CD8-positive, alpha-beta memory T cell (primary cell): Measurements from ENCODE around the gene CYP3A4. TPM values are rescaled to one million over a fixed set of nuclear protein-coding genes. Genes with fewer than 3 reads are reported as not detected.
"Not testable (repeated sequence)": the region's sequence is repeated elsewhere in the genome, so short reads cannot be mapped to it uniquely, and the experiment has no call there.

Source experiments
- CTCF ChIA-PET: fragments of 350-600 bp; sonication (Branson Sonifier 250); formaldehyde crosslinking; loops from one replicate; lab custom pipeline; 2021; ENCODE audit warnings: antibody characterized with exemption; lab: Charles Lee
- POLR2A ChIA-PET: fragments of 350-600 bp; sonication (Branson Sonifier 250); formaldehyde crosslinking; loops from one replicate; lab custom pipeline; 2021; ENCODE audit warnings: antibody characterized with exemption; lab: Charles Lee
- DNase-seq, 5 donors: peaks; one replicate each; pipeline versions ENCODE4 v3.0.0 to v3.0.0-alpha.2; 2020 to 2022; ENCODE audit warnings: mixed read lengths in 1 of 5
- H3K27ac ChIP-seq: one replicate; pipeline ENCODE4 v1.7.0; 2013; ENCODE audit warnings: low read depth, mild to moderate bottlenecking, low read length, moderate library complexity
- H3K27me3 ChIP-seq: 2 replicates; pipeline ENCODE4 v1.7.0; 2013; ENCODE audit warnings: low read length, mild to moderate bottlenecking; ENCODE audit not compliant: insufficient read depth, poor library complexity, severe bottlenecking
- H3K36me3 ChIP-seq: 2 replicates; pipeline ENCODE4 v1.7.0; 2013; ENCODE audit warnings: mild to moderate bottlenecking, low read length, moderate library complexity; ENCODE audit not compliant: insufficient read depth
- H3K4me1 ChIP-seq: 2 replicates; pipeline ENCODE4 v1.7.0; 2013; ENCODE audit warnings: mild to moderate bottlenecking, low read length, moderate library complexity; ENCODE audit not compliant: insufficient read depth
- H3K4me3 ChIP-seq: 2 replicates; pipeline ENCODE4 v1.7.0; 2013; ENCODE audit warnings: mild to moderate bottlenecking, low read length
- H3K9me3 ChIP-seq: 2 replicates; pipeline ENCODE4 v1.7.0; 2013; ENCODE audit warnings: mild to moderate bottlenecking, low read length
- H3K27ac Mint-ChIP-seq, 8 donors: one replicate each; pipeline ENCODE4 v1.8.0; 2020 to 2021; ENCODE audit warnings: mixed read lengths in 8 of 8, mild to moderate bottlenecking in 6 of 8, inconsistent platforms in 3 of 8, moderate library complexity in 3 of 8
- H3K27me3 Mint-ChIP-seq, 2 donors: one replicate each; pipeline ENCODE4 v1.8.0; 2020 to 2021; ENCODE audit warnings: mixed read lengths in 2 of 2, mild to moderate bottlenecking in 1 of 2, moderate library complexity in 1 of 2
- H3K36me3 Mint-ChIP-seq, 3 donors: one replicate each; pipeline ENCODE4 v1.8.0; 2020 to 2021; ENCODE audit warnings: mixed read lengths in 3 of 3, inconsistent platforms in 1 of 3, mild to moderate bottlenecking in 1 of 3
- H3K4me1 Mint-ChIP-seq, 3 donors: one replicate each; pipeline ENCODE4 v1.8.0; 2020 to 2021; ENCODE audit warnings: mixed read lengths in 3 of 3, inconsistent platforms in 1 of 3, mild to moderate bottlenecking in 1 of 3
- H3K4me3 Mint-ChIP-seq, 7 donors: one replicate each; pipeline ENCODE4 v1.8.0; 2020 to 2021; ENCODE audit warnings: mixed read lengths in 7 of 7, mild to moderate bottlenecking in 6 of 7, moderate library complexity in 4 of 7, inconsistent platforms in 2 of 7
- H3K9me3 Mint-ChIP-seq, 5 donors: one replicate each; pipeline ENCODE4 v1.8.0; 2020 to 2022; ENCODE audit warnings: mixed read lengths in 5 of 5, mild to moderate bottlenecking in 3 of 5, moderate library complexity in 2 of 5, inconsistent platforms in 1 of 5
- polyA plus RNA-seq: library from polyadenylated mRNA; unstranded; fragments of 300-500 nt; fragmentation: Illumina TruSeq; gene quantifications from one replicate; pipeline ENCODE4 v1.2.3, GENCODE V29; 2021
- total RNA-seq, 2 experiments: library from RNA; stranded (reverse); gene quantifications; one replicate each; pipeline ENCODE4 v1.2.3, GENCODE V29; 2021

CYP3A4 gene
- total and polyA plus RNA-seq, 3 experiments from 2014 or later, result not detected

- H3K27ac Mint-ChIP-seq, H3K4me3 Mint-ChIP-seq, H3K4me1 Mint-ChIP-seq, H3K27me3 ChIP-seq, H3K9me3 Mint-ChIP-seq, H3K4me3 ChIP-seq, H3K36me3 ChIP-seq, CTCF ChIA-PET, H3K4me1 ChIP-seq, DNase-seq, H3K36me3 Mint-ChIP-seq, H3K9me3 ChIP-seq, H3K27ac ChIP-seq, POLR2A ChIA-PET: not testable (repeated sequence)
- peaks cover 34 to 80% of the 10 kb centered on the region in 2 donors for H3K27me3 Mint-ChIP-seq
Observed at GRCh38 chr7:99773395-99773794, 10.6 kb downstream of the CYP3A4 start.

DNA sequence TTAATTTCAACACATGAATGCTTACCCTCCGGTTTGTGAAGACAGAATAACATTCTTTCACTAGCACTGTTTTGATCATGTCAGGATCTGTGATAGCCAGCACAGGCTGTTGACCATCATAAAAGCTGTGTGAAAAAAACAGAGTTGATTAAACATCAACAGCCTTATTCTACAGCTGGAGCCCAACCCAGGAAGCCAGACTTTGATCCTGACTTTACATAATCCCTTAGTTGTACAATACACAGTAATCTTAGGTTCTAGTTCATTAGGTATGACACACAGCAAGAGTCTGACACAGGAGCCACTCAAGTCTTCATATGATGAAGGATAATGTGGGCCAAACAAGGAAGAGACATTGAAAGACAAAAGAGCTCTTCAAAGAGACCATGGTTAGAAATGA lies 11.4 kb downstream of the CYP3A4 start:
- Histone ChIP-seq H3K4me3 (no peak overlapping the region), H3K9me3 (no peaks in the 10 kb centered on the region), H3K27ac (no peak overlapping the region), H3K27me3 (peaks cover 5% of the 10 kb centered on the region), H3K4me1 (no peaks in the 10 kb centered on the region), H3K36me3 (no peaks in the 10 kb centered on the region)
- CTCF ChIA-PET, result no interaction called here
- Mint-ChIP-seq H3K4me1 (peaks cover 0 to 5% (median 4%) of the 10 kb centered on the region in 3 donors), H3K4me3 (no peak overlapping the region), H3K27me3 (peaks cover 34 to 75% of the 10 kb centered on the region in 2 donors), H3K27ac (no peak overlapping the region), H3K9me3 (peaks cover 0 to 4% (median 0%) of the 10 kb centered on the region in 5 donors), H3K36me3 (no peaks in the 10 kb centered on the region)
- POLR2A ChIA-PET, result no interaction called here
- DNase-seq, result no peak

- CTCF ChIA-PET, H3K36me3 ChIP-seq, H3K9me3 ChIP-seq, H3K4me1 ChIP-seq, H3K4me1 Mint-ChIP-seq, H3K27ac ChIP-seq, DNase-seq, H3K9me3 Mint-ChIP-seq, H3K27me3 ChIP-seq, H3K4me3 ChIP-seq, H3K36me3 Mint-ChIP-seq, H3K4me3 Mint-ChIP-seq, POLR2A ChIA-PET, H3K27ac Mint-ChIP-seq: not testable (repeated sequence)
- peaks cover 26 to 55% of the 10 kb centered on the region in 2 donors for H3K27me3 Mint-ChIP-seq
Observed at GRCh38 chr7:99769494-99769893, 14.5 kb downstream of the CYP3A4 start.

GRCh38 chr7:99768471-99768870 lies 15.5 kb downstream of the CYP3A4 start:
- Histone ChIP-seq H3K27me3 (peaks cover 5% of the 10 kb centered on the region), H3K27ac (no peak overlapping the region), H3K9me3 (no peaks in the 10 kb centered on the region), H3K36me3 (no peaks in the 10 kb centered on the region), H3K4me1 (no peaks in the 10 kb centered on the region), H3K4me3 (no peak overlapping the region)
- ChIA-PET POLR2A (no interaction called here), CTCF (no interaction called here)
- Mint-ChIP-seq H3K36me3 (no peaks in the 10 kb centered on the region), H3K27me3 (peaks cover 23 to 51% of the 10 kb centered on the region in 2 donors), H3K9me3 (no peaks in the 10 kb centered on the region), H3K27ac (no peak overlapping the region), H3K4me1 (peaks cover 0 to 6% (median 4%) of the 10 kb centered on the region in 3 donors), H3K4me3 (no peak overlapping the region)
- DNase-seq, result no peak

- Mint-ChIP-seq H3K36me3 (no peaks in the 10 kb centered on the region), H3K4me3 (no peak overlapping the region), H3K9me3 (no peaks in the 10 kb centered on the region), H3K27me3 (peaks cover 20 to 47% of the 10 kb centered on the region in 2 donors), H3K4me1 (peaks cover 0 to 6% (median 4%) of the 10 kb centered on the region in 3 donors), H3K27ac (no peak overlapping the region)
- Histone ChIP-seq H3K36me3 (no peaks in the 10 kb centered on the region), H3K27me3 (peaks cover 5% of the 10 kb centered on the region), H3K27ac (no peak overlapping the region), H3K9me3 (no peaks in the 10 kb centered on the region), H3K4me1 (no peaks in the 10 kb centered on the region), H3K4me3 (no peak overlapping the region)
- DNase-seq, result no peak
- ChIA-PET POLR2A (no interaction called here), CTCF (no interaction called here)
Observed at GRCh38 chr7:99767662-99768061, 16.3 kb downstream of the CYP3A4 start.

DNA sequence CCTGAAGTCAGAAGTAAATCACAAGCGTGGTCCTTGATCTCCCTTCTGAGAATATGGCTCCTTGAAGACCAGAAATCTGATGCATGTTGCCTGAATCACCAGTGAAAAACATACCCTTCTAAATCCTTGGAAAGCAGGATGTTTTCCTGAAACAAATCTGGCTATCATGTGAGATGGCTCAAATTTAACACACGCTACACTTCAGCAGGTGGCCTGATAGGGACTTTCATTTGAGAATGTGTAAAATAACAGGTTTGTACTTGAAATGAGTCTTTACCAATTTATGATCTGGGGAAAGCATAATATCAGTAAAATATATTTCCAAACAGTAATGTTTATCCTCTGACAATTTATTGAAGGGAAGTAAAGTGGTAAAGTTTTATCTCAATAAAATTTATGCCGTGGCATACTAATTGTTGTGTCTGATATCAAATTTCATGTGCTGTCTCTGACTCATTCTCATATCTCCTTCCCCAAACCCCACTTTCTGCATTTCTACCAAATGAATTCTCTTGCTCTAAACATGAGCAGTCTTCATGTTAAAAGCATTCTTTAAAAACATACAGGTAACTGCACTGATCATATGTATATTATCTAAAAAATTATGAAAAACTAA lies 17.4 kb downstream of the CYP3A4 start:
- H3K27ac Mint-ChIP-seq, result no peak overlapping the region
- H3K4me1 Mint-ChIP-seq, result peaks cover 0 to 6% (median 4%) of the 10 kb centered on the region in 3 donors
- no peaks in the 10 kb centered on the region for H3K4me1 ChIP-seq
- no peaks in the 10 kb centered on the region for H3K9me3 ChIP-seq
- no peaks in the 10 kb centered on the region for H3K9me3 Mint-ChIP-seq
- H3K27ac ChIP-seq, result no peak overlapping the region
- H3K27me3 ChIP-seq, result peaks cover 5% of the 10 kb centered on the region
- ChIA-PET CTCF (no interaction called here), POLR2A (no interaction called here)
- H3K36me3 Mint-ChIP-seq, result no peaks in the 10 kb centered on the region
- no peak overlapping the region for H3K4me3 ChIP-seq
- H3K4me3 Mint-ChIP-seq, result no peak overlapping the region
- peaks cover 13 to 36% of the 10 kb centered on the region in 2 donors for H3K27me3 Mint-ChIP-seq
- no peak for DNase-seq
- H3K36me3 ChIP-seq, result no peaks in the 10 kb centered on the region

DNA sequence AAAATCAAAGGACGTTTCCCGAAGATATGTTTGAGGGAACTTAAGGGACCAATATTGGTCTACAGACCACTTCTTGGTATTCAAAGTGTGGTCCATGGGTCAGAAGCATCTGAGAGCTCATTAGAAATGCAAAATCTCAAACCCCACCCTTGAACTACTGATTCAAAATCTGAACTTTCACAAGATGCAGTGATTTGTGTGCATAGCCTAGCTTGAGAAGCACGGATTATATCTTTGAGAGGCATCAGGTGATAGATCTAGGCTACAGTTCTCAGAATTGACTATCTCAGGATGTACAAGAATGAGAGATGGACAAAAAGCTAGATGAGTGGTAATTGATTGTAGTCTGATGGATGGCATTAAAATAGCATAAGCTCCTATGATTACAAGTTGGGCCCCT lies 19.5 kb downstream of the CYP3A4 start:
- Mint-ChIP-seq H3K4me1 (peaks cover 0 to 6% (median 4%) of the 10 kb centered on the region in 3 donors), H3K27me3 (peaks cover 4 to 17% of the 10 kb centered on the region in 2 donors), H3K36me3 (no peaks in the 10 kb centered on the region), H3K4me3 (no peak overlapping the region), H3K27ac (no peak overlapping the region), H3K9me3 (no peaks in the 10 kb centered on the region)
- ChIA-PET POLR2A (no interaction called here), CTCF (no interaction called here)
- Histone ChIP-seq H3K9me3 (no peaks in the 10 kb centered on the region), H3K27me3 (no peaks in the 10 kb centered on the region), H3K4me1 (no peaks in the 10 kb centered on the region), H3K4me3 (no peak overlapping the region), H3K36me3 (no peaks in the 10 kb centered on the region), H3K27ac (no peak overlapping the region)
- no peak for DNase-seq

GRCh38 chr7:99762680-99763327 lies 21.2 kb downstream of the CYP3A4 start:
- H3K36me3 Mint-ChIP-seq, result peaks cover 0 to 2% (median 0%) of the 10 kb centered on the region in 3 donors
- CTCF ChIA-PET, result no interaction called here
- H3K4me1 ChIP-seq, result no peaks in the 10 kb centered on the region

More at GRCh38 chr7:99762680-99763327, 21.2 kb downstream of the CYP3A4 start:
- H3K9me3 ChIP-seq, result no peaks in the 10 kb centered on the region
- Mint-ChIP-seq H3K4me1 (peaks cover 0 to 4% (median 0%) of the 10 kb centered on the region in 3 donors), H3K27me3 (peaks cover 0 to 7% of the 10 kb centered on the region in 2 donors), H3K4me3 (no peak overlapping the region), H3K27ac (no peak overlapping the region), H3K9me3 (no peaks in the 10 kb centered on the region)
- no peaks in the 10 kb centered on the region for H3K27me3 ChIP-seq
- no peak overlapping the region for H3K4me3 ChIP-seq
- H3K27ac ChIP-seq, result no peak overlapping the region
- DNase-seq, result no peak
- POLR2A ChIA-PET, result no interaction called here
- no peaks in the 10 kb centered on the region for H3K36me3 ChIP-seq
